ENCODE data around the gene SOBP.

The SOBP gene

GRCh38 chr6:107653183-107653580 lies 163.3 kb downstream of the SOBP start (continued):
- TF ChIP-seq ZNF558 (tag by site-specific recombination; IDR thresholded peaks at IDR 0.05) (no peak), ZNF112 (tag by site-specific recombination; IDR thresholded peaks at IDR 0.05) (no peak), KLF10 (tag by site-specific recombination; IDR thresholded peaks at IDR 0.05) (no peak), ZNF629 (tag by site-specific recombination; IDR thresholded peaks at IDR 0.05) (peak; percentile 87), ZNF514 (tag by site-specific recombination; IDR thresholded peaks at IDR 0.05) (no peak), ZNF501 (tag by site-specific recombination; IDR thresholded peaks at IDR 0.05) (no peak; the same call in 1 of the 2 replicates), HOXA7 (CRISPR knock-in tag; IDR thresholded peaks at IDR 0.05; ENCODE audit: borderline replicate concordance) (no peak), ZNF292 (tag by site-specific recombination; IDR thresholded peaks at IDR 0.05; ENCODE audit: borderline replicate concordance, low read depth) (no peak), ZNF362 (tag by site-specific recombination; IDR thresholded peaks at IDR 0.05) (no peak), ZNF148 (tag by site-specific recombination; IDR thresholded peaks at IDR 0.05; ENCODE audit: borderline replicate concordance) (no peak), ZNF529 (tag by site-specific recombination; IDR thresholded peaks at IDR 0.05; ENCODE audit: insufficient replicate concordance) (no peak), ZNF121 (tag by site-specific recombination; IDR thresholded peaks at IDR 0.05) (no peak), ZBTB49 (tag by site-specific recombination; IDR thresholded peaks at IDR 0.05; ENCODE audit: low read depth) (no peak), SETDB1 (IDR thresholded peaks at IDR 0.05; ENCODE audit: insufficient read length, low read length) (no peak), ZNF394 (tag by site-specific recombination; IDR thresholded peaks at IDR 0.05; ENCODE audit: borderline replicate concordance) (no peak), ZNF555 (tag by site-specific recombination; conservative IDR thresholded peaks at IDR 0.05) (no peak), ZSCAN18 (tag by site-specific recombination; IDR thresholded peaks at IDR 0.05) (no peak), ZNF623 (tag by site-specific recombination; IDR thresholded peaks at IDR 0.05) (no peak), OSR2 (tag by site-specific recombination; IDR thresholded peaks at IDR 0.05) (peak; percentile 97), ZNF704 (tag by site-specific recombination; IDR thresholded peaks at IDR 0.05) (no peak), ZSCAN23 (tag by site-specific recombination; IDR thresholded peaks at IDR 0.05) (0 out of 2 replicates have a peak, but pooled peaks have one; percentile 89), ZNF830 (tag by site-specific recombination; IDR thresholded peaks at IDR 0.05; ENCODE audit: low read depth) (no peak), ZNF280D (tag by site-specific recombination; IDR thresholded peaks at IDR 0.05) (no peak), ZFP69B (tag by site-specific recombination; IDR thresholded peaks at IDR 0.05) (peak; percentile 75; the same call in 1 of the 2 replicates), BCL6B (tag by site-specific recombination; IDR thresholded peaks at IDR 0.05) (no peak), ZNF155 (tag by site-specific recombination; IDR thresholded peaks at IDR 0.05) (no peak), ZNF837 (tag by site-specific recombination; IDR thresholded peaks at IDR 0.05) (no peak)

All from HEK293 (cell line).